Ishikawa (cell line): Measurements from ENCODE around the gene OPCML.

Experiments used
- CEBPB ChIP-seq: IDR thresholded peaks from 2 replicates; pipeline ENCODE4 v1.6.1; 2012
- YY1 ChIP-seq: IDR thresholded peaks from 2 replicates; pipeline ENCODE4 v1.6.1; 2012; ENCODE audit warnings: low read depth

DNA sequence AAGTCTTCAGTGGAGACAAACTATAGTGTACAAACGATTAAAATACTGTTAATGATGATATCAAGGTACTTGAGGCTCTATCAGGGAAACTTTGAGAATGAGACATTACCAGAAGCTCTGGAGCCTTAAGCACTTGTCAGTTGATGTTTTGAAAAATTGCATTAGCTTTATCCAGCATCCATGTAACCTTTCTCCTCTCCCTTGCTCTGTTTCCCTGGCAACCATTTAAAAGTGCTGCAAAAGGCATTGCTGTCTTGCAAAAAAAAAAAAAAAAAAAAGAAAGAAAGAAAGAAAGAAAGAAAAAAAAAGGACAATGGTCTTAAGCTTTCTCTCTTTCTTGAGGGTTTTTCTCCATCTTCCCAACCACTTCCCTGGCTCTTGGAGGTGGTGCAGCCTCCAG, 787.0 kb downstream of the OPCML start:
- TF ChIP-seq YY1 (no peak), CEBPB (no peak)
